Gastrocnemius medialis (tissue), 4 donors: ENCODE measurements around the gene ZNF804A. TPM values are rescaled to one million over a fixed set of nuclear protein-coding genes. Genes with fewer than 3 reads are reported as not detected.

Experiments
- ATAC-seq, 2 donors: fragments of 150-250 bp; one replicate each; pipeline ENCODE4 v1.9.1; 2016
- DNase-seq, 2 donors: peaks; one replicate each; pipeline ENCODE4 v3.0.0-alpha.2; 2019
- H3K27ac ChIP-seq, 4 donors: fragments of 200-600 bp; sonication (generic); 1 replicate in 1 of 4; 2 replicates in 3 of 4; pipeline ENCODE4 v1.5.1; 2016 to 2018; ENCODE audit warnings: mild to moderate bottlenecking in 2 of 4, moderate library complexity in 1 of 4
- H3K27me3 ChIP-seq, 3 donors: fragments of 200-600 bp; sonication (generic) in 2 of 3; 1 replicate in 1 of 3; 2 replicates in 2 of 3; pipeline versions ENCODE4 v1.5.1 to v1.6.0; 2016 to 2019; ENCODE audit warnings: mild to moderate bottlenecking in 1 of 3, moderate library complexity in 1 of 3
- H3K36me3 ChIP-seq, 2 donors: fragments of 200-600 bp; sonication (generic) in 1 of 2; one replicate each; pipeline ENCODE4 v1.5.1; 2017 to 2018
- H3K4me1 ChIP-seq, 2 donors: fragments of 200-600 bp; sonication (generic) in 1 of 2; one replicate each; pipeline ENCODE4 v1.5.1; 2016 to 2017; ENCODE audit warnings: mild to moderate bottlenecking in 2 of 2
- H3K4me3 ChIP-seq, 4 donors: fragments of 200-600 bp; sonication (generic) in 3 of 4; 1 replicate in 1 of 4; 2 replicates in 3 of 4; pipeline ENCODE4 v1.5.1; 2016 to 2019; ENCODE audit warnings: mild to moderate bottlenecking in 2 of 4
- H3K9me3 ChIP-seq, 3 donors: fragments of 200-600 bp; sonication (generic) in 2 of 3; 1 replicate in 1 of 3; 2 replicates in 2 of 3; pipeline ENCODE4 v1.5.1; 2016 to 2019
- POLR2A ChIP-seq, 2 donors: fragments of 450-650 bp; IDR thresholded peaks; one replicate each; pipeline ENCODE4 v1.6.1; 2017; ENCODE audit warnings: antibody characterized with exemption in 2 of 2, mild to moderate bottlenecking in 2 of 2, moderate library complexity in 2 of 2
- in situ Hi-C, 4 donors: fragments of 200-750 bp; cut with MboI; loops; one replicate each; pipeline versions ENCODE4 v1.15.0 to v1.8.0; 2017; ENCODE audit warnings: low sequenced_read_pairs in 4 of 4
- intact Hi-C: fragments of 100-400 bp; cut with DNase I; formaldehyde crosslinking; loops from one replicate; pipeline ENCODE4 v1.15.1; 2023; ENCODE audit warnings: low total_unique reads
- total RNA-seq, 4 donors: library from RNA; depleted of rRNA; stranded (reverse); fragments of >200 nt; gene quantifications; one replicate each; pipeline versions ENCODE4 v1.1.0 to v1.2.3, GENCODE V29; 2016
- TF ChIP-seq, protein P1 (sequence below), 5 experiments: fragments of 450-650 bp in 3 of 5; fragments of 200-600 bp in 2 of 5; sonication (generic) in 2 of 5; IDR thresholded peaks in 4 of 5; conservative IDR thresholded peaks in 1 of 5; 1 replicate in 4 of 5; 2 replicates in 1 of 5; pipeline ENCODE4 v1.5.1; 2016 to 2019; ENCODE audit warnings: antibody characterized with exemption in 5 of 5, mild to moderate bottlenecking in 3 of 5, moderate library complexity in 3 of 5

The ZNF804A gene
- total RNA-seq, 4 donors from 2014 or later: not detected

DNA sequence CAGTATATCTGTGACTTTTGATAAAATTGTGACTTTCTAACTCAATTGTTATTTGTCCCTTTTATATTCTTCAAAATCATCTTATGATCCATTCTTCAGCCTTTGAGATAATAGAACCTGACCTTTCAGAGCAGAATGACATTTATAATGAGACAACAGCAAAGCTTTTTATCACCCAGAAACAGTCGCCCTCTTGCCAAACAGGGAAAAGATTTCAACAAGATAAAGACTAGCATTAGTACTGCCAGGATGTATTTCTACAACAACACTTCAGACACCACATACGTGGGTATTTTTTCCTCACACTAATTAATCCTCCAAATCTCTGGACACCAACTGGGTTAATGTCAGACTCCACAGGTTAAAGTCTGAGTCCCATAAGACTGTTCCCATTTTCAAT, 249.0 kb downstream of the ZNF804A start:
- TF ChIP-seq, protein P1, sequence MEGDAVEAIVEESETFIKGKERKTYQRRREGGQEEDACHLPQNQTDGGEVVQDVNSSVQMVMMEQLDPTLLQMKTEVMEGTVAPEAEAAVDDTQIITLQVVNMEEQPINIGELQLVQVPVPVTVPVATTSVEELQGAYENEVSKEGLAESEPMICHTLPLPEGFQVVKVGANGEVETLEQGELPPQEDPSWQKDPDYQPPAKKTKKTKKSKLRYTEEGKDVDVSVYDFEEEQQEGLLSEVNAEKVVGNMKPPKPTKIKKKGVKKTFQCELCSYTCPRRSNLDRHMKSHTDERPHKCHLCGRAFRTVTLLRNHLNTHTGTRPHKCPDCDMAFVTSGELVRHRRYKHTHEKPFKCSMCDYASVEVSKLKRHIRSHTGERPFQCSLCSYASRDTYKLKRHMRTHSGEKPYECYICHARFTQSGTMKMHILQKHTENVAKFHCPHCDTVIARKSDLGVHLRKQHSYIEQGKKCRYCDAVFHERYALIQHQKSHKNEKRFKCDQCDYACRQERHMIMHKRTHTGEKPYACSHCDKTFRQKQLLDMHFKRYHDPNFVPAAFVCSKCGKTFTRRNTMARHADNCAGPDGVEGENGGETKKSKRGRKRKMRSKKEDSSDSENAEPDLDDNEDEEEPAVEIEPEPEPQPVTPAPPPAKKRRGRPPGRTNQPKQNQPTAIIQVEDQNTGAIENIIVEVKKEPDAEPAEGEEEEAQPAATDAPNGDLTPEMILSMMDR (IDR thresholded peaks at IDR 0.05 in 4 of 5, conservative IDR thresholded peaks at IDR 0.05 in 1 of 5): no peak
- TF ChIP-seq POLR2A (IDR thresholded peaks at IDR 0.05): no peak
- H3K4me1 ChIP-seq: no peaks in the 10 kb centered on the region
- no peaks in the 10 kb centered on the region for H3K27me3 ChIP-seq
- ATAC-seq (no peak), DNase-seq (no peak)
- no peaks in the 10 kb centered on the region for H3K36me3 ChIP-seq
- intact Hi-C loops (no loop called here), in situ Hi-C loops (no loop called here)
- no peak overlapping the region for H3K27ac ChIP-seq
- H3K4me3 ChIP-seq: no peak overlapping the region
- no peaks in the 10 kb centered on the region for H3K9me3 ChIP-seq

- TF ChIP-seq POLR2A (IDR thresholded peaks at IDR 0.05): no peak
- TF ChIP-seq, protein P1 (IDR thresholded peaks at IDR 0.05 in 4 of 5, conservative IDR thresholded peaks at IDR 0.05 in 1 of 5): no peak
- intact Hi-C loops: no loop called here
- Histone ChIP-seq H3K27ac (no peak overlapping the region), H3K4me3 (no peak overlapping the region), H3K4me1 (no peaks in the 10 kb centered on the region), H3K36me3 (no peaks in the 10 kb centered on the region), H3K9me3 (no peaks in the 10 kb centered on the region), H3K27me3 (no peaks in the 10 kb centered on the region)
- ATAC-seq (no peak), DNase-seq (no peak)
- in situ Hi-C loops: no loop called here
These were observed 251.2 kb downstream of the ZNF804A start for GRCh38 chr2:184849516-184849915.

- ATAC-seq: no peak
- Histone ChIP-seq H3K27me3 (no peaks in the 10 kb centered on the region), H3K27ac (no peak overlapping the region), H3K4me3 (no peak overlapping the region), H3K9me3 (no peaks in the 10 kb centered on the region), H3K36me3 (no peaks in the 10 kb centered on the region), H3K4me1 (no peaks in the 10 kb centered on the region)
- in situ Hi-C loops: no loop called here
- intact Hi-C loops: no loop called here
- DNase-seq: no peak
- TF ChIP-seq, protein P1 (IDR thresholded peaks at IDR 0.05 in 4 of 5, conservative IDR thresholded peaks at IDR 0.05 in 1 of 5): no peak
- TF ChIP-seq POLR2A (IDR thresholded peaks at IDR 0.05): no peak
These were observed 253.2 kb downstream of the ZNF804A start for GRCh38 chr2:184851576-184851975.

DNA sequence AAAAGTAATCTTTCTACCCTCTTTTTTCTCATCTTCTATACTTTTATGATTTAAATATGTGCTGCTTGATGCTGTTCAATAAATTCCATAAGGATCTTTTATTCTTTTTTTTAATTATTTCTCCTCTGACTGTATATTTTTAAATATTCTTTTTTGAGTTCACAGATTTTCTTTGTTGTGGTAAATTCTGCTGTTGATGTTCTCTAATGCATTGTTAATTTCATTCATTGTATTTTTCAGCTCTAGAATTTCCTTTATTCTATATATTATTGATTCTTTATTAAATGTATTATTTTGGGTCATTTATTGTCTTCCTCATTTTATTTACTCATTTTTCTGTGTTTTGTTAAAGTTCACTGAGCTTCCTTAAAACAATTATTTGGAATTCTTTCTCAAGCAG, 260.9 kb downstream of the ZNF804A start:
- no peak overlapping the region for H3K4me3 ChIP-seq
- peaks cover 0 to 4% (median 4%) of the 10 kb centered on the region in 3 donors for H3K9me3 ChIP-seq
- H3K27ac ChIP-seq: no peak overlapping the region
- in situ Hi-C loops: no loop called here
- intact Hi-C loops: no loop called here
- no peaks in the 10 kb centered on the region for H3K27me3 ChIP-seq
- no peaks in the 10 kb centered on the region for H3K36me3 ChIP-seq
- no peaks in the 10 kb centered on the region for H3K4me1 ChIP-seq
- no peak for TF ChIP-seq POLR2A (IDR thresholded peaks at IDR 0.05)
- TF ChIP-seq, protein P1 (IDR thresholded peaks at IDR 0.05 in 4 of 5, conservative IDR thresholded peaks at IDR 0.05 in 1 of 5): no peak
- DNase-seq: no peak
- no peak for ATAC-seq

DNA sequence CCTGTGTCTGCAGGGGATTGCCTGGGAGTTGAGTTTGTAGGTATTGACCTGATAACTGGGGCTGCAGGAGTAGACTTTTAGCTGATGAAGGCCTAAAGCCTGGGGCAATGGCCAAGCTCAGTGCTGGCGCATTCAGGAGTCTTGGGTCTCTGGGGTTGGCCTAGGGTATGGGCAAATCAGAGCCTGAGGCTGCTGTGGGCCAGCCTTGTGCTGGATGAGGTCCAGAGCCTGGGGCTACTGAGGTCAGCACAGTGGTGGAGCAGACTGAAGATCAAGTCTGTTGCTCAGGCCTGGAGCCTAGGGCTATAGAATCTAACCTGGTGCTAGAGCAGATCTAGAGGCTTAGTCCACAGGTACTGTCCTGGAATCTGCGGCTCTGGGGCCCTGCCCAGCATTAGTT, 262.4 kb downstream of the ZNF804A start:
- ATAC-seq: no peak
- Histone ChIP-seq H3K27me3 (no peaks in the 10 kb centered on the region), H3K9me3 (peaks cover 0 to 4% (median 4%) of the 10 kb centered on the region in 3 donors), H3K4me3 (no peak overlapping the region), H3K36me3 (no peaks in the 10 kb centered on the region), H3K4me1 (no peaks in the 10 kb centered on the region), H3K27ac (no peak overlapping the region)
- TF ChIP-seq POLR2A (IDR thresholded peaks at IDR 0.05): no peak
- TF ChIP-seq, protein P1 (IDR thresholded peaks at IDR 0.05 in 4 of 5, conservative IDR thresholded peaks at IDR 0.05 in 1 of 5): no peak
- DNase-seq: no peak
- intact Hi-C loops (no loop called here), in situ Hi-C loops (no loop called here)
